Measurements from ENCODE around the gene RELL1. TPM values are rescaled to one million over a fixed set of nuclear protein-coding genes. Genes with fewer than 3 reads are reported as not detected.

RELL1 gene
- total RNA-seq, 1 donor from 2014 or later = 122 TPM

- DNase-seq (ENCODE audit: low read depth) (no peak), FAIRE-seq (no peak)
- H3K27me3 ChIP-seq (ENCODE audit: control insufficient read depth, insufficient read depth, low read length) = no peaks in the 10 kb centered on the region
- no peak overlapping the region for H3K4me3 ChIP-seq (ENCODE audit: low read depth, low read length)
- no peak for TF ChIP-seq CTCF (IDR thresholded peaks at IDR 0.05; ENCODE audit: insufficient read depth, low read length, severe bottlenecking)
- H3K36me3 ChIP-seq (ENCODE audit: control insufficient read depth, insufficient read depth, low read length) = no peaks in the 10 kb centered on the region
Observed at GRCh38 chr4:37690976-37691375, 4.8 kb upstream of the RELL1 start.

- Histone ChIP-seq H3K4me3 (ENCODE audit: low read depth, low read length) (no peak overlapping the region), H3K36me3 (ENCODE audit: control insufficient read depth, insufficient read depth, low read length) (no peaks in the 10 kb centered on the region), H3K27me3 (ENCODE audit: control insufficient read depth, insufficient read depth, low read length) (no peaks in the 10 kb centered on the region)
- FAIRE-seq (no peak), DNase-seq (ENCODE audit: low read depth) (no peak)
- TF ChIP-seq CTCF (IDR thresholded peaks at IDR 0.05; ENCODE audit: insufficient read depth, low read length, severe bottlenecking) = no peak
Observed at GRCh38 chr4:37689353-37690095, 3.3 kb upstream of the RELL1 start.

- Histone ChIP-seq H3K4me3 (ENCODE audit: low read depth, low read length) (no peak overlapping the region), H3K36me3 (ENCODE audit: control insufficient read depth, insufficient read depth, low read length) (no peaks in the 10 kb centered on the region), H3K27me3 (ENCODE audit: control insufficient read depth, insufficient read depth, low read length) (no peaks in the 10 kb centered on the region)
- TF ChIP-seq CTCF (IDR thresholded peaks at IDR 0.05; ENCODE audit: insufficient read depth, low read length, severe bottlenecking) = no peak
- no peak for DNase-seq (ENCODE audit: low read depth)
- FAIRE-seq = no peak
Observed at GRCh38 chr4:37687681-37688080, 1.5 kb upstream of the RELL1 start.

GRCh38 chr4:37687194-37687562, 1.0 kb upstream of the RELL1 start:
- H3K27me3 ChIP-seq (ENCODE audit: control insufficient read depth, insufficient read depth, low read length) = no peaks in the 10 kb centered on the region
- FAIRE-seq = no peak
- no peak for DNase-seq (ENCODE audit: low read depth)
- H3K36me3 ChIP-seq (ENCODE audit: control insufficient read depth, insufficient read depth, low read length) = no peaks in the 10 kb centered on the region
- H3K4me3 ChIP-seq (ENCODE audit: low read depth, low read length) = no peak overlapping the region
- no peak for TF ChIP-seq CTCF (IDR thresholded peaks at IDR 0.05; ENCODE audit: insufficient read depth, low read length, severe bottlenecking)

- no peak for FAIRE-seq
- Histone ChIP-seq H3K4me3 (ENCODE audit: low read depth, low read length) (peak overlapping the region; percentile 97), H3K36me3 (ENCODE audit: control insufficient read depth, insufficient read depth, low read length) (no peaks in the 10 kb centered on the region), H3K27me3 (ENCODE audit: control insufficient read depth, insufficient read depth, low read length) (no peaks in the 10 kb centered on the region)
- TF ChIP-seq CTCF (IDR thresholded peaks at IDR 0.05; ENCODE audit: insufficient read depth, low read length, severe bottlenecking) = no peak
- DNase-seq (ENCODE audit: low read depth) = no peak
Observed at GRCh38 chr4:37685823-37686372, 278 bp downstream of the RELL1 start.
